NT2/D1 (cell line): ENCODE measurements around the gene POLR2E.

Source experiments
- SUZ12 ChIP-seq: IDR thresholded peaks from 2 replicates; pipeline ENCODE4 v1.6.1; 2011; ENCODE audit not compliant: insufficient read length, insufficient read depth; ENCODE audit errors: extremely low read depth
- YY1 ChIP-seq: IDR thresholded peaks from 2 replicates; pipeline ENCODE4 v1.6.1; 2011; ENCODE audit not compliant: insufficient read length, insufficient read depth
- ZNF274 ChIP-seq: IDR thresholded peaks from 2 replicates; pipeline ENCODE4 v1.6.1; 2011; ENCODE audit warnings: mild to moderate bottlenecking, low read depth, low read length

DNA sequence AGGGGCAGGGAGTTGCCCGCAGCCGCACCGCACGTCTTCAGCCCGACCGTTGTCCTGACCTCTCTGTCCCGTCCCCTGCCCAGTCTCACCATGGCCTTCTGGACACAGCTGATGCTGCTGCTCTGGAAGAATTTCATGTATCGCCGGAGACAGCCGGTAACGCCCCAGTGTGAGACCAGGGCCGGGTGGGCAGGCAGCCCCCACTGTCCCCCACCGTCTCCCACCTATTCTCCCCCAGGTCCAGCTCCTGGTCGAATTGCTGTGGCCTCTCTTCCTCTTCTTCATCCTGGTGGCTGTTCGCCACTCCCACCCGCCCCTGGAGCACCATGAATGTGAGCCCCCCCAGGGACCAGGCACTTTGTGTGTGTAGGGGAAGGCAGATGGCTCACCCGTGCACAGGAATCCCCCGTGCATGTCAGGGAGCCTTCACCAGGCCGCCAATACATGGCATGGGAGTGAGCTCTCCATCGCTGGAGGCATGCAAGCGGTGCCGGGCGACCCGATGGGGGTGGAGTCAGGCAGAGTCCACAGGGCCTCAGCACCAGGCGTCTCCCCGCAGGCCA, 53.8 kb downstream of the POLR2E start:
- TF ChIP-seq YY1 (no peak), SUZ12 (no peak), ZNF274 (no peak)
